ENCODE measurements around the gene RDH5. TPM values are rescaled to one million over a fixed set of nuclear protein-coding genes. Genes with fewer than 3 reads are reported as not detected.

The RDH5 gene
- total RNA-seq, 2 donors from 2014 or later: 4.1 to 7.4 TPM

GRCh38 chr12:55715833-55716581, 4.2 kb upstream of the RDH5 start, which contains the start of gene BLOC1S1:
Gene BLOC1S1, plus strand, starts transcription at chr12:55716046. Its CDS starts 6 bp downstream, at chr12:55716052.
- Histone ChIP-seq H3K4me3 (ENCODE audit: low read length) (peak within 1 kb of the TSS; percentile 88), H3K4me1 (ENCODE audit: control insufficient read depth, insufficient read depth, low read length) (peaks cover 5% of the 10 kb centered on the region), H3K36me3 (ENCODE audit: control insufficient read depth, insufficient read depth, low read length) (peaks cover 3% of the 10 kb centered on the region), H3K9me3 (ENCODE audit: control insufficient read depth, low read length) (no peaks in the 10 kb centered on the region), H3K9ac (ENCODE audit: extremely low read depth, low read length, poor library complexity, severe bottlenecking) (peak within 1 kb of the TSS; percentile 60), H3K27me3 (ENCODE audit: control insufficient read depth, insufficient read depth, low read length, poor library complexity, severe bottlenecking) (peaks cover 24% of the 10 kb centered on the region), H3K27ac (ENCODE audit: low read depth, low read length) (peak within 1 kb of the TSS; percentile 81)
- TF ChIP-seq CTCF (conservative IDR thresholded peaks at IDR 0.05): peak; percentile 18
- peaks cover 24% of the 10 kb centered on the region for H3K27me3 Mint-ChIP-seq (ENCODE audit: insufficient read depth)
- H3K36me3 Mint-ChIP-seq (ENCODE audit: low read depth): peaks cover 2% of the 10 kb centered on the region
- peak; percentile 99 for DNase-seq
- H3K4me1 Mint-ChIP-seq: peaks cover 31% of the 10 kb centered on the region
- WGBS, 2 experiments (ENCODE audit: insufficient coverage in 1 of 2, insufficient read length in 1 of 2): 0 to 1% methylated on average over 15 to 42 of the region's 42 CpGs
- peak within 1 kb of the TSS; percentile 78 for H3K4me3 Mint-ChIP-seq
- no peaks in the 10 kb centered on the region for H3K9me3 Mint-ChIP-seq
- peak within 1 kb of the TSS; percentile 89 for H3K27ac Mint-ChIP-seq

- peaks cover 22% of the 10 kb centered on the region for H3K27me3 Mint-ChIP-seq (ENCODE audit: insufficient read depth)
- 0 to 3% methylated on average over 2 to 12 of the region's 13 CpGs for WGBS, 2 experiments (ENCODE audit: insufficient coverage in 1 of 2, insufficient read length in 1 of 2)
- TF ChIP-seq CTCF (conservative IDR thresholded peaks at IDR 0.05): no peak
- H3K27ac Mint-ChIP-seq: peak overlapping the region; percentile 89
- Histone ChIP-seq H3K27me3 (ENCODE audit: control insufficient read depth, insufficient read depth, low read length, poor library complexity, severe bottlenecking) (peaks cover 23% of the 10 kb centered on the region), H3K9me3 (ENCODE audit: control insufficient read depth, low read length) (no peaks in the 10 kb centered on the region), H3K36me3 (ENCODE audit: control insufficient read depth, insufficient read depth, low read length) (peaks cover 3% of the 10 kb centered on the region), H3K9ac (ENCODE audit: extremely low read depth, low read length, poor library complexity, severe bottlenecking) (peak overlapping the region; percentile 60), H3K4me1 (ENCODE audit: control insufficient read depth, insufficient read depth, low read length) (peaks cover 5% of the 10 kb centered on the region), H3K27ac (ENCODE audit: low read depth, low read length) (peak overlapping the region; percentile 81), H3K4me3 (ENCODE audit: low read length) (peak overlapping the region; percentile 88)
- no peaks in the 10 kb centered on the region for H3K9me3 Mint-ChIP-seq
- peak overlapping the region; percentile 78 for H3K4me3 Mint-ChIP-seq
- DNase-seq: no peak
- H3K36me3 Mint-ChIP-seq (ENCODE audit: low read depth): peaks cover 2% of the 10 kb centered on the region
- H3K4me1 Mint-ChIP-seq: peaks cover 31% of the 10 kb centered on the region
Observed at GRCh38 chr12:55716582-55716957, 3.6 kb upstream of the RDH5 start.

GRCh38 chr12:55717011-55718007, 2.9 kb upstream of the RDH5 start:
- Mint-ChIP-seq H3K27me3 (ENCODE audit: insufficient read depth) (peaks cover 15% of the 10 kb centered on the region), H3K4me3 (peak overlapping the region; percentile 78), H3K9me3 (no peaks in the 10 kb centered on the region), H3K36me3 (ENCODE audit: low read depth) (peaks cover 2% of the 10 kb centered on the region), H3K4me1 (peaks cover 31% of the 10 kb centered on the region), H3K27ac (peak overlapping the region; percentile 87)
- Histone ChIP-seq H3K9me3 (ENCODE audit: control insufficient read depth, low read length) (no peaks in the 10 kb centered on the region), H3K9ac (ENCODE audit: extremely low read depth, low read length, poor library complexity, severe bottlenecking) (no peak overlapping the region), H3K36me3 (ENCODE audit: control insufficient read depth, insufficient read depth, low read length) (peaks cover 3% of the 10 kb centered on the region), H3K4me1 (ENCODE audit: control insufficient read depth, insufficient read depth, low read length) (peaks cover 5% of the 10 kb centered on the region), H3K27ac (ENCODE audit: low read depth, low read length) (no peak overlapping the region), H3K4me3 (ENCODE audit: low read length) (peak overlapping the region; percentile 88), H3K27me3 (ENCODE audit: control insufficient read depth, insufficient read depth, low read length, poor library complexity, severe bottlenecking) (peaks cover 15% of the 10 kb centered on the region)
- no peak for TF ChIP-seq CTCF (conservative IDR thresholded peaks at IDR 0.05)
- WGBS, 2 experiments (ENCODE audit: insufficient coverage in 1 of 2, insufficient read length in 1 of 2): 46 to 47% methylated on average over 7 to 8 of the region's 8 CpGs
- DNase-seq: no peak

Data from endodermal cell (in vitro differentiated cells).